ENCODE measurements around the gene JUN. TPM values are rescaled to one million over a fixed set of nuclear protein-coding genes. Genes with fewer than 3 reads are reported as not detected.

Gene JUN
- total RNA-seq, 1 experiment from 2014 or later = 24.9 TPM

- H3K4me1 ChIP-seq (ENCODE audit: insufficient read depth, low read length, poor library complexity, severe bottlenecking) = no peaks in the 10 kb centered on the region
- no TSS peak for BruUV-seq (replicated peaks)
- H3K4me3 ChIP-seq (ENCODE audit: low read depth, low read length, poor library complexity, severe bottlenecking) = no peak overlapping the region
- DNase-seq (ENCODE audit: low spot score) = no peak
- no peak overlapping the region for H3K27ac ChIP-seq (ENCODE audit: low read depth, low read length, poor library complexity, severe bottlenecking)
- H3K27me3 ChIP-seq (replicated peaks; ENCODE audit: insufficient read depth, low read depth, low read length, poor library complexity) = no peaks in the 10 kb centered on the region
- H3K9me3 ChIP-seq (ENCODE audit: low read depth, low read length, poor library complexity, severe bottlenecking) = no peaks in the 10 kb centered on the region
- TF ChIP-seq EZH2 (IDR thresholded peaks at IDR 0.05; ENCODE audit: borderline replicate concordance, low read depth, low read length, poor library complexity, severe bottlenecking) (no peak), CTCF (conservative IDR thresholded peaks at IDR 0.05; ENCODE audit: low read depth, low read length) (no peak)
- H3K36me3 ChIP-seq (ENCODE audit: insufficient read depth, low read length, poor library complexity, severe bottlenecking) = no peaks in the 10 kb centered on the region
- ChIA-PET CTCF (no interaction called here), POLR2A (ENCODE audit: low non-redundant PET) (no interaction called here)
- intact Hi-C loops (cut with micrococcal nuclease; ENCODE audit: unreplicated experiment) = no loop called here
These were observed 24.2 kb upstream of the JUN start for GRCh38 chr1:58808077-58808476.

- no peaks in the 10 kb centered on the region for H3K27me3 ChIP-seq (replicated peaks; ENCODE audit: insufficient read depth, low read depth, low read length, poor library complexity)
- TF ChIP-seq EZH2 (IDR thresholded peaks at IDR 0.05; ENCODE audit: borderline replicate concordance, low read depth, low read length, poor library complexity, severe bottlenecking) (no peak), CTCF (conservative IDR thresholded peaks at IDR 0.05; ENCODE audit: low read depth, low read length) (no peak)
- BruUV-seq (replicated peaks) = no TSS peak
- no peak overlapping the region for H3K4me3 ChIP-seq (ENCODE audit: low read depth, low read length, poor library complexity, severe bottlenecking)
- CTCF ChIA-PET = no interaction called here
- H3K9me3 ChIP-seq (ENCODE audit: low read depth, low read length, poor library complexity, severe bottlenecking) = no peaks in the 10 kb centered on the region
- DNase-seq (ENCODE audit: low spot score) = no peak
- H3K36me3 ChIP-seq (ENCODE audit: insufficient read depth, low read length, poor library complexity, severe bottlenecking) = no peaks in the 10 kb centered on the region
- intact Hi-C loops (cut with micrococcal nuclease; ENCODE audit: unreplicated experiment) = no loop called here
- H3K4me1 ChIP-seq (ENCODE audit: insufficient read depth, low read length, poor library complexity, severe bottlenecking) = no peaks in the 10 kb centered on the region
- H3K27ac ChIP-seq (ENCODE audit: low read depth, low read length, poor library complexity, severe bottlenecking) = no peak overlapping the region
- POLR2A ChIA-PET (ENCODE audit: low non-redundant PET) = no interaction called here
These were observed 22.1 kb upstream of the JUN start for GRCh38 chr1:58805716-58806571.

- no peaks in the 10 kb centered on the region for H3K4me1 ChIP-seq (ENCODE audit: insufficient read depth, low read length, poor library complexity, severe bottlenecking)
- POLR2A ChIA-PET (ENCODE audit: low non-redundant PET) = no interaction called here
- H3K9me3 ChIP-seq (ENCODE audit: low read depth, low read length, poor library complexity, severe bottlenecking) = no peaks in the 10 kb centered on the region
- no peak overlapping the region for H3K4me3 ChIP-seq (ENCODE audit: low read depth, low read length, poor library complexity, severe bottlenecking)
- CTCF ChIA-PET = no interaction called here
- no peak for TF ChIP-seq CTCF (conservative IDR thresholded peaks at IDR 0.05; ENCODE audit: low read depth, low read length)
- no peak for TF ChIP-seq EZH2 (IDR thresholded peaks at IDR 0.05; ENCODE audit: borderline replicate concordance, low read depth, low read length, poor library complexity, severe bottlenecking)
- no peaks in the 10 kb centered on the region for H3K27me3 ChIP-seq (replicated peaks; ENCODE audit: insufficient read depth, low read depth, low read length, poor library complexity)
- no peaks in the 10 kb centered on the region for H3K36me3 ChIP-seq (ENCODE audit: insufficient read depth, low read length, poor library complexity, severe bottlenecking)
- BruUV-seq (replicated peaks) = no TSS peak
- H3K27ac ChIP-seq (ENCODE audit: low read depth, low read length, poor library complexity, severe bottlenecking) = no peak overlapping the region
- no peak for DNase-seq (ENCODE audit: low spot score)
- intact Hi-C loops (cut with micrococcal nuclease; ENCODE audit: unreplicated experiment) = no loop called here
These were observed 21.2 kb upstream of the JUN start for GRCh38 chr1:58804853-58805565.
